ENCODE results near the gene SERGEF. TPM values are rescaled to one million over a fixed set of nuclear protein-coding genes. Genes with fewer than 3 reads are reported as not detected.

The SERGEF gene
- total and polyA plus RNA-seq, 2 of the 13 experiments (the other 11 are each of a cell fraction or from before 2014, with no cell fraction given) = 54.5 to 114 TPM

GRCh38 chr11:18012906-18013781 is at the start of gene SERGEF (continued):
- TF ChIP-seq DMTF1 (CRISPR knock-in tag; IDR thresholded peaks at IDR 0.05) (no peak; the same call in 1 of the 2 replicates), HNF1B (CRISPR knock-in tag; IDR thresholded peaks at IDR 0.05) (peak; percentile 65; the same call in 1 of the 2 replicates), GFI1 (CRISPR knock-in tag; IDR thresholded peaks at IDR 0.05; ENCODE audit: borderline replicate concordance) (0 out of 2 replicates have a peak, but pooled peaks have one; percentile 5), ZNF431 (CRISPR knock-in tag; IDR thresholded peaks at IDR 0.05; ENCODE audit: borderline replicate concordance, low read depth) (no peak; the same call in 1 of the 2 replicates), GATA4 (IDR thresholded peaks at IDR 0.05; ENCODE audit: borderline replicate concordance, low read depth) (no peak), PRDM4 (CRISPR knock-in tag; IDR thresholded peaks at IDR 0.05; ENCODE audit: borderline replicate concordance) (no peak), ZNF18 (CRISPR knock-in tag; IDR thresholded peaks at IDR 0.05; ENCODE audit: insufficient replicate concordance) (no peak), TMF1 (CRISPR knock-in tag; IDR thresholded peaks at IDR 0.05; ENCODE audit: low read depth) (peak; percentile 58; the same call in 1 of the 2 replicates), MED8 (CRISPR knock-in tag; IDR thresholded peaks at IDR 0.05; ENCODE audit: insufficient replicate concordance) (peak; percentile 53), ZFY (CRISPR knock-in tag; IDR thresholded peaks at IDR 0.05) (peak; percentile 76), ZNF672 (CRISPR knock-in tag; IDR thresholded peaks at IDR 0.05) (no peak), CENPT (CRISPR knock-in tag; IDR thresholded peaks at IDR 0.05; ENCODE audit: low read depth) (no peak; the same call in 1 of the 2 replicates), POLR2AphosphoS5 (IDR thresholded peaks at IDR 0.05; ENCODE audit: low read depth, low read length) (peak; percentile 84), ZNF451 (CRISPR knock-in tag; IDR thresholded peaks at IDR 0.05) (0 out of 2 replicates have a peak, but pooled peaks have one; percentile 34), ZNF605 (CRISPR knock-in tag; IDR thresholded peaks at IDR 0.05) (peak; percentile 75; the same call in 1 of the 2 replicates), SRSF9 (IDR thresholded peaks at IDR 0.05; ENCODE audit: borderline replicate concordance, insufficient read depth, low read depth, low read length, poor library complexity, severe bottlenecking) (no peak), ZBTB33 (CRISPR knock-in tag; IDR thresholded peaks at IDR 0.05) (no peak)
